GM12878 (cell line): ENCODE data around the gene MTFMT. TPM values are rescaled to one million over a fixed set of nuclear protein-coding genes. Genes with fewer than 3 reads are reported as not detected.

ENCODE experiments used
- BRCA1 ChIP-seq: IDR thresholded peaks from 2 replicates; pipeline ENCODE4 v1.6.1; 2011; ENCODE audit warnings: low read depth, low read length, improper control_type of control experiment
- CBX3 ChIP-seq: fragments of 200-600 bp; sonication (generic); IDR thresholded peaks from 2 replicates; pipeline ENCODE4 v1.6.1; 2016; ENCODE audit warnings: low read depth, borderline replicate concordance
- EP300 ChIP-seq, 2 experiments: fragments of 150-350 bp in 1 of 2; IDR thresholded peaks; 2 replicates each; pipeline ENCODE4 v1.6.1; 2011 to 2012; ENCODE audit warnings: low read depth in 2 of 2, low read length in 2 of 2, borderline replicate concordance in 1 of 2, improper control_type of control experiment in 1 of 2, inconsistent platforms in 1 of 2; ENCODE audit not compliant: control insufficient read depth in 1 of 2
- FOS ChIP-seq: IDR thresholded peaks from 3 replicates; pipeline ENCODE4 v1.6.1; 2011; ENCODE audit warnings: borderline replicate concordance; ENCODE audit not compliant: insufficient read length; ENCODE audit errors: extremely low read depth
- MYC ChIP-seq: IDR thresholded peaks from 2 replicates; pipeline ENCODE4 v1.6.1; 2011; ENCODE audit warnings: mild to moderate bottlenecking, low read length, moderate library complexity, inconsistent platforms; ENCODE audit not compliant: insufficient read depth, insufficient replicate concordance, insufficient read length, severe bottlenecking
- NBN ChIP-seq: fragments of 450-650 bp; IDR thresholded peaks from 2 replicates; pipeline ENCODE4 v1.6.1; 2016
- NFYB ChIP-seq: IDR thresholded peaks from 2 replicates; pipeline ENCODE4 v1.6.1; 2011; ENCODE audit warnings: low read depth, mild to moderate bottlenecking, low read length, improper control_type of control experiment, moderate library complexity; ENCODE audit not compliant: insufficient read depth
- NR2C2 ChIP-seq: IDR thresholded peaks from 2 replicates; pipeline ENCODE4 v1.6.1; 2011; ENCODE audit warnings: borderline replicate concordance, low read depth; ENCODE audit not compliant: control insufficient read depth, insufficient read length
- POLR2A ChIP-seq: IDR thresholded peaks from 2 replicates; pipeline ENCODE4 v1.6.1; 2011; ENCODE audit warnings: low read depth, mild to moderate bottlenecking, low read length
- RCOR1 ChIP-seq: conservative IDR thresholded peaks from 2 replicates; pipeline ENCODE4 v1.6.1; 2012; ENCODE audit warnings: low read depth, low read length, improper control_type of control experiment
- RELA ChIP-seq: fragments of 450-650 bp; IDR thresholded peaks from 2 replicates; pipeline ENCODE4 v1.8.0; 2014; ENCODE audit warnings: borderline replicate concordance; ENCODE audit not compliant: partially characterized antibody
- SMAD1 ChIP-seq: fragments of 450-650 bp; IDR thresholded peaks from 2 replicates; pipeline ENCODE4 v1.6.1; 2018; ENCODE audit warnings: mild to moderate bottlenecking, low read depth; ENCODE audit not compliant: partially characterized antibody
- STAT1 ChIP-seq: fragments of 450-650 bp; conservative IDR thresholded peaks from 2 replicates; pipeline ENCODE4 v1.6.1; 2014; ENCODE audit warnings: antibody characterized with exemption, mild to moderate bottlenecking
- SUZ12 ChIP-seq: fragments of 200-600 bp; sonication (generic); IDR thresholded peaks from one replicate; pipeline ENCODE4 v1.6.1; 2018; ENCODE audit warnings: antibody characterized with exemption, mild to moderate bottlenecking; ENCODE audit not compliant: unreplicated experiment
- TCF12 ChIP-seq: IDR thresholded peaks from 2 replicates; pipeline ENCODE4 v1.6.1; 2011; ENCODE audit warnings: low read depth, mild to moderate bottlenecking, low read length
- YY1 ChIP-seq: IDR thresholded peaks from 2 replicates; pipeline ENCODE4 v1.6.1; 2011; ENCODE audit warnings: low read depth, mild to moderate bottlenecking, low read length
- ZBED1 ChIP-seq: IDR thresholded peaks from 2 replicates; pipeline ENCODE4 v1.6.1; 2016; ENCODE audit warnings: borderline replicate concordance
- ZNF24 ChIP-seq: fragments of 450-650 bp; IDR thresholded peaks from 2 replicates; pipeline ENCODE4 v1.6.1; 2017; ENCODE audit warnings: antibody characterized with exemption, mild to moderate bottlenecking
- polyA plus RNA-seq, 11 experiments: library from polyadenylated mRNA; depleted of rRNA in 4 of 11; unstranded in 6 of 11; stranded (reverse) in 5 of 11; fragments of >200 nt; fragmentation: Nextera tagmentation in 4 of 11; fragmentation: Illumina TruSeq in 1 of 11; extraction: Ambion mirVana in 4 of 11; extraction: Trizol in 1 of 11; gene quantifications; 1 replicate in 1 of 11; 2 replicates in 10 of 11; pipeline versions ENCODE4 v1.2.1 to v1.2.3, GENCODE V29; 2011 to 2016; ENCODE audit warnings: inconsistent platforms in 2 of 11, missing spikeins in 2 of 11, low read depth in 1 of 11
- total RNA-seq, 4 experiments: library from RNA; depleted of rRNA in 3 of 4; stranded (reverse); fragments of >200 nt in 3 of 4; fragmentation: Illumina TruSeq in 1 of 4; extraction: Trizol in 1 of 4; gene quantifications; 2 replicates each; pipeline versions ENCODE4 v1.2.1 to v1.2.3, GENCODE V29; 2013 to 2021
- TF ChIP-seq, protein P1 (sequence below): fragments of 150-350 bp; IDR thresholded peaks from 2 replicates; pipeline ENCODE4 v1.6.1; 2016; ENCODE audit warnings: low read depth, low read length
- TF ChIP-seq, protein P2 (sequence below): IDR thresholded peaks from 2 replicates; pipeline ENCODE4 v1.6.1; 2011; ENCODE audit warnings: low read depth, low read length, improper control_type of control experiment, borderline replicate concordance
- TF ChIP-seq, protein P3 (sequence below): IDR thresholded peaks from 2 replicates; pipeline ENCODE4 v1.6.1; 2012; ENCODE audit warnings: low read length, inconsistent platforms
- TF ChIP-seq, protein P4 (sequence below): fragments of 450-650 bp; IDR thresholded peaks from 2 replicates; pipeline ENCODE4 v1.6.1; 2018; ENCODE audit warnings: mild to moderate bottlenecking, low read depth, moderate library complexity; ENCODE audit not compliant: partially characterized antibody

Gene MTFMT
- total and polyA plus RNA-seq, 10 of the 15 experiments (the other 5 are each of a cell fraction or from before 2014, with no cell fraction given) = 1.7 to 29.8 (median 17.4) TPM

DNA sequence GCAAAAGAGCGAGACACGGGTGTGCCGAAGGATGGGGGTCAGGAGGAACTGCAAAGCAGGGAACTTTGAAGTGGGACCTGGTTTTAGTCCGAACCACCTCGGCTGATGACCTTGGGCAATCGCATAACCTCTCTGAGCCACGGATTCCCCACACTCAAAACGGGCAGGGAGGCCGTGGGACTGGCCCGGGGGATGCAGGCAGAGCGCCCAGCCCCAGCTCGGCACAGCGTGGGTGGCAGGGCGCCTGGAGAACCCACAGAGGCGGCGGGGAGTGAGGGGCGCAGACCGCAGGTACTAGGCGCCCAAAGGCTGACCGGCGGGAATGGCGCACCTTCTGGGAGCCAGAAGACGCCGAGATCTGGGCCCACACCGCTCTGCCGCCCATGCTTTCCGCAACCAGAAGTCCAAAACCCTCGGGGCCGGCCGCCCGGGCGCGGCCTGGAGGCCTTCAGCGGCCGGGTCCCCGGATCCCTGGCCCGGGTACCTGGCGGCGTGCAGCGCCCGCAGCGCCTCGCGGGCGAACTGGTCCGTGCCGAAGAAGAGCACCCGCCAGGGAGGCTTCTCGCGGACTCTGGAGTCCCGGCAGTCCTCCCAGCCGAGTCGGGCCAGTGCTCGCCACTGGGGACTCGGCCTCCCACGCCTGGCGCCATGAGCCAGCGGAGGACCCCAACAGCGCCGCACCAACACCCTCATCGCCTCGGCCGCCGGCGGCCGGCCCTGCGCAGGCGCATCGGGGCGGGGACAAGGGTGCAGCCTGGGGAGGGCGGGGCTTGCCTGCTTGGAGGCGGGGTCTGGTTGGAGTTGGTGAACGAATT is at the start of gene MTFMT (continued):
- TF ChIP-seq, protein P1, sequence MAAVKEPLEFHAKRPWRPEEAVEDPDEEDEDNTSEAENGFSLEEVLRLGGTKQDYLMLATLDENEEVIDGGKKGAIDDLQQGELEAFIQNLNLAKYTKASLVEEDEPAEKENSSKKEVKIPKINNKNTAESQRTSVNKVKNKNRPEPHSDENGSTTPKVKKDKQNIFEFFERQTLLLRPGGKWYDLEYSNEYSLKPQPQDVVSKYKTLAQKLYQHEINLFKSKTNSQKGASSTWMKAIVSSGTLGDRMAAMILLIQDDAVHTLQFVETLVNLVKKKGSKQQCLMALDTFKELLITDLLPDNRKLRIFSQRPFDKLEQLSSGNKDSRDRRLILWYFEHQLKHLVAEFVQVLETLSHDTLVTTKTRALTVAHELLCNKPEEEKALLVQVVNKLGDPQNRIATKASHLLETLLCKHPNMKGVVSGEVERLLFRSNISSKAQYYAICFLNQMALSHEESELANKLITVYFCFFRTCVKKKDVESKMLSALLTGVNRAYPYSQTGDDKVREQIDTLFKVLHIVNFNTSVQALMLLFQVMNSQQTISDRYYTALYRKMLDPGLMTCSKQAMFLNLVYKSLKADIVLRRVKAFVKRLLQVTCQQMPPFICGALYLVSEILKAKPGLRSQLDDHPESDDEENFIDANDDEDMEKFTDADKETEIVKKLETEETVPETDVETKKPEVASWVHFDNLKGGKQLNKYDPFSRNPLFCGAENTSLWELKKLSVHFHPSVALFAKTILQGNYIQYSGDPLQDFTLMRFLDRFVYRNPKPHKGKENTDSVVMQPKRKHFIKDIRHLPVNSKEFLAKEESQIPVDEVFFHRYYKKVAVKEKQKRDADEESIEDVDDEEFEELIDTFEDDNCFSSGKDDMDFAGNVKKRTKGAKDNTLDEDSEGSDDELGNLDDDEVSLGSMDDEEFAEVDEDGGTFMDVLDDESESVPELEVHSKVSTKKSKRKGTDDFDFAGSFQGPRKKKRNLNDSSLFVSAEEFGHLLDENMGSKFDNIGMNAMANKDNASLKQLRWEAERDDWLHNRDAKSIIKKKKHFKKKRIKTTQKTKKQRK = no peak
- TF ChIP-seq ZNF24 = no peak
- TF ChIP-seq RELA = no peak
- TF ChIP-seq SMAD1 = no peak
- TF ChIP-seq ZBED1 = no peak
- TF ChIP-seq FOS = no peak
- no peak for TF ChIP-seq SUZ12
- TF ChIP-seq NBN = no peak
- no peak for TF ChIP-seq EP300 (IDR thresholded peaks at IDR 0.05; ENCODE audit: borderline replicate concordance in 1 of 2, control insufficient read depth in 1 of 2, low read depth in 2 of 2, low read length in 2 of 2)
- TF ChIP-seq, protein P2, sequence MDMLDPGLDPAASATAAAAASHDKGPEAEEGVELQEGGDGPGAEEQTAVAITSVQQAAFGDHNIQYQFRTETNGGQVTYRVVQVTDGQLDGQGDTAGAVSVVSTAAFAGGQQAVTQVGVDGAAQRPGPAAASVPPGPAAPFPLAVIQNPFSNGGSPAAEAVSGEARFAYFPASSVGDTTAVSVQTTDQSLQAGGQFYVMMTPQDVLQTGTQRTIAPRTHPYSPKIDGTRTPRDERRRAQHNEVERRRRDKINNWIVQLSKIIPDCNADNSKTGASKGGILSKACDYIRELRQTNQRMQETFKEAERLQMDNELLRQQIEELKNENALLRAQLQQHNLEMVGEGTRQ = no peak
- TF ChIP-seq, protein P3, sequence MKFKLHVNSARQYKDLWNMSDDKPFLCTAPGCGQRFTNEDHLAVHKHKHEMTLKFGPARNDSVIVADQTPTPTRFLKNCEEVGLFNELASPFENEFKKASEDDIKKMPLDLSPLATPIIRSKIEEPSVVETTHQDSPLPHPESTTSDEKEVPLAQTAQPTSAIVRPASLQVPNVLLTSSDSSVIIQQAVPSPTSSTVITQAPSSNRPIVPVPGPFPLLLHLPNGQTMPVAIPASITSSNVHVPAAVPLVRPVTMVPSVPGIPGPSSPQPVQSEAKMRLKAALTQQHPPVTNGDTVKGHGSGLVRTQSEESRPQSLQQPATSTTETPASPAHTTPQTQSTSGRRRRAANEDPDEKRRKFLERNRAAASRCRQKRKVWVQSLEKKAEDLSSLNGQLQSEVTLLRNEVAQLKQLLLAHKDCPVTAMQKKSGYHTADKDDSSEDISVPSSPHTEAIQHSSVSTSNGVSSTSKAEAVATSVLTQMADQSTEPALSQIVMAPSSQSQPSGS = no peak
- TF ChIP-seq STAT1 = no peak
- no peak for TF ChIP-seq MYC
- TF ChIP-seq RCOR1 = no peak
- no peak for TF ChIP-seq CBX3
- no peak for TF ChIP-seq BRCA1
- no peak for TF ChIP-seq NFYB
- peak; percentile 94 for TF ChIP-seq POLR2A
- peak; percentile 88 for TF ChIP-seq YY1
- TF ChIP-seq, protein P4, sequence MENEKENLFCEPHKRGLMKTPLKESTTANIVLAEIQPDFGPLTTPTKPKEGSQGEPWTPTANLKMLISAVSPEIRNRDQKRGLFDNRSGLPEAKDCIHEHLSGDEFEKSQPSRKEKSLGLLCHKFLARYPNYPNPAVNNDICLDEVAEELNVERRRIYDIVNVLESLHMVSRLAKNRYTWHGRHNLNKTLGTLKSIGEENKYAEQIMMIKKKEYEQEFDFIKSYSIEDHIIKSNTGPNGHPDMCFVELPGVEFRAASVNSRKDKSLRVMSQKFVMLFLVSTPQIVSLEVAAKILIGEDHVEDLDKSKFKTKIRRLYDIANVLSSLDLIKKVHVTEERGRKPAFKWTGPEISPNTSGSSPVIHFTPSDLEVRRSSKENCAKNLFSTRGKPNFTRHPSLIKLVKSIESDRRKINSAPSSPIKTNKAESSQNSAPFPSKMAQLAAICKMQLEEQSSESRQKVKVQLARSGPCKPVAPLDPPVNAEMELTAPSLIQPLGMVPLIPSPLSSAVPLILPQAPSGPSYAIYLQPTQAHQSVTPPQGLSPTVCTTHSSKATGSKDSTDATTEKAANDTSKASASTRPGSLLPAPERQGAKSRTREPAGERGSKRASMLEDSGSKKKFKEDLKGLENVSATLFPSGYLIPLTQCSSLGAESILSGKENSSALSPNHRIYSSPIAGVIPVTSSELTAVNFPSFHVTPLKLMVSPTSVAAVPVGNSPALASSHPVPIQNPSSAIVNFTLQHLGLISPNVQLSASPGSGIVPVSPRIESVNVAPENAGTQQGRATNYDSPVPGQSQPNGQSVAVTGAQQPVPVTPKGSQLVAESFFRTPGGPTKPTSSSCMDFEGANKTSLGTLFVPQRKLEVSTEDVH = no peak
- no peak for TF ChIP-seq TCF12
- no peak for TF ChIP-seq NR2C2
